HG02642 (cell line): ENCODE measurements around the gene FLNC.

Experiments used
- ATAC-seq: cut with Tn5 transposase; IDR thresholded peaks from one replicate; pipeline ENCODE4 v1.9.1; 2021; ENCODE audit warnings: mild to moderate bottlenecking; ENCODE audit not compliant: unreplicated experiment, poor library complexity

Gene FLNC

DNA sequence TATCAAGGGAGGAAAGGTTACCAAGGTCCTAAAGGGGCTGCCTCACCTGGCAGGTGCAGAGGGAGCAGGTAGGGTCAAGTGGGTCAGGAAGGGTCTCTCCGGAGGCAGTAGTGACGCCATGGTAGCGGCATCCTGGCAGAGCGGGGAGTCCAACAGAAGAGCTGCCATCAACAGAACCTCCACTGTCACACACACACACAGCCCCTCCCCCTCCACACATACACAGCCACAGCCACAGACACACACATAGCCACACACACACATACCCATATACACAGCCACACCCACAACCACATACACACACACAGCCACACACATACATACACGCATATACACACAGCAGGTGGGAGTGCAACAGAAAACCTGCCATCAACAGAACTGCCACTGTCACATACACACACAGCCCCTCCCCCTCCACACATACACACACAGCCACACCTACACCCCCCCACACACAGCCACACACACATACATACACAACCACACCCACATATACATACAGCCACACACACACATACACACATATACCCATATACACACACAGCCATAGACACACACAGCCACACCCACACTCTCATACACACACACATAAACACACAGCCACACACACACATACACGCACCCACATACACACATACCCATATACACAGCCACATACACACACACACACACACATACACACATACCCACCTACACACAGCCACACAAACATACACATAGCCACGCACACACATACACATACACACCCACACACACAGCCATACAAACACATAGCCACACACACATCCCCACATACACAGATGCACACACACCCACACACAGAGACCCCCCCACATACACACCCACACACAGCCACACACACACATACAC is 57.2 kb downstream of the FLNC start:
- ATAC-seq = no peak

DNA sequence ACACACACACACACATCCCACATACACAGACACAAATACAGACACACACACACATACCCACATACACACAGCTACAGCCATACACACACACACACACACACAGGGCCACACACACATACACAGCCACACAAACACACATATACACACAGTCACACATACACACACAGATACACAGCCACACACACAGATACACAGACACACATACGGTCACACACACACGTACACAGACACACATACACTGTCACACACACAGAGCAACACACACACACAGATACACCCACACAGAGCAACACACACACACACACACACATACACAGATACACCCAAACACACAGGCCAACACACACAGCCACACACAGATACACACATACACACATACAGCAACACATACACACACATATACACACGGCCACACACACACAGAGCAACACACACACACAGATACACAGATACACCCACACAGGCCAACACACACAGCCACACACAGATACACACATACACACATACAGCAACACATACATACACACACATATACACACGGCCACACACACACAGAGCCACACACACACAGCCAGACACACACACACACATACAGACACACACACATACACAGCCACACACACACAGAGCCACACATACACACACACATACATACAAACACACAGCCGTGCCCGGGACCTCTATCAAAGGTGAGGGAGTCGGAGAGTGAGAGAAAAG is 58.0 kb downstream of the FLNC start:
- ATAC-seq = no peak

DNA sequence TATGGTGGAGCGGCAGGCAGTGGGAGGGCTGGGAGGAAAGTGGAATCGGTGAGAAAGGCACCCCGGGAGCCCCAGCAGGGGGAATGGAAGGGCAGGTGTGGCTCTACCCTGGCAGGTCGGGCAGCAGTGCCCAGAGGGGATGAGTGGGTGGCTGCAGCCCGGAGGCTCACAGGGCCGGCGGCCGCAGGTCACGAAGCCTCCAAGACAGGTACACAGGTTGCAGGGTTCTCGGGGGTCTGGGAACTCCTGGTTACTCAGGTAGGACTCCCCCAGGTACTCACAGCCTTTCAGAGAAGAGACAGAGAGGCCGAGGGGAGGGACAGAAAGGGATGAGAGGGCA is 58.5 kb downstream of the FLNC start:
- no peak for ATAC-seq

DNA sequence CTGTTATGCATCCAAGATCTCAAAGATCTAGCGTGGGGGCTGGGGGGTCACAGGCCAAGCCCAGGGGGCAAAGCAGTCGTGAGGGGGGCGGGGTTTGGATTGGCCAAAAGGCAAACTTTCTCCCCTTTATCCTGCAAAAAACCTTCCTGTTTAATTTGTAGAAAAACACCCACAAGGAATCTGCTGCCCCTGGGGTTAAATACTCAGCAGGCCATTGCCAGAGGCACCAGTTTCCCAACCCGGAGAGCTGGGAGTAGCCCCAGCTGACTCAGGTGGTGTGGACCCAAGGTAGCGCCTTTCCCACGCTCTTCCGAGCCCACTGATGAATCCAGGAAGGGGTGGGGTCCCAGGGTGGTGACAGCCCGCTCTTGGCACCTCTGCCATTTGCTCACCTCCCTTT is 58.9 kb downstream of the FLNC start:
- no peak for ATAC-seq

DNA sequence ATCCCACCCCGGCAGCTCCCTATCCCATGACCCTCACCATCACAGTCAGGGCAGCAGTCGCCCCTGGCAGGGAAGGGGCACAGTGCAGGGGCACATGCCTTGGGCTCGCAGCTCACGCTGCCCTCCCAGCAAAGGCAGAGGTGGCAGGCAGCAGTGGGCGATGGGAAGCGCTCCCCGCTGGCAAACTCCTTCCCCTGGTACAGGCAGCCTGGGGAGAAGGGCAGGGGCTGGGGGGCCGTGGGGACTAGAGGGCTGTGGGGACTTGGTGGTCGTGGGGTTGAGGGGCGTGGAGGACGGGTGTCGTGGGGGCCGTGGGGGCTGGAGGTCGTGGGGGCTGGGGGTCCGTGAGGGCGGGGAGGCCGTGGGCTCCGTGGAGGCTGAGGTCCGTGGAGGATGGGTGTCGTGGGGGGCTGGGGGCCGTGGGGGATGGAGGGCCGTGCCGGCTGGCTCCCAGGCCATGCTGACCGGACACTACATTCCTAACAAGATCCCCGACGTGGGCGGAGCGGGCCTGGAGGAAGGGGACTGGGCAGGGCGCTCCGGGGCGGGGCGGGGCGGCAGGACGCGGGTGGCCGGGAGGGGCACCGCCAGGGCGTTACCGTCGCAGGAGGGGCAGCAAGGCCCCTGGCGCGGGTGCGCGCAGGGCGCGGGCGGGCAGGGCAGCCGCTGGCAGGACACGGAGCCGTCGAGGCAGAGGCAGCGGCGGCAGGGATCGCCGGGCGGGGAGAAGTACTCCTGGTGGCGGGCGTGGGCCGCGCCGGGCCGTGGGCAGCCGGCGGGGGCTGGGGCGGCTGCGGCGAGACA is 60.3 kb downstream of the FLNC start:
- no peak for ATAC-seq

DNA sequence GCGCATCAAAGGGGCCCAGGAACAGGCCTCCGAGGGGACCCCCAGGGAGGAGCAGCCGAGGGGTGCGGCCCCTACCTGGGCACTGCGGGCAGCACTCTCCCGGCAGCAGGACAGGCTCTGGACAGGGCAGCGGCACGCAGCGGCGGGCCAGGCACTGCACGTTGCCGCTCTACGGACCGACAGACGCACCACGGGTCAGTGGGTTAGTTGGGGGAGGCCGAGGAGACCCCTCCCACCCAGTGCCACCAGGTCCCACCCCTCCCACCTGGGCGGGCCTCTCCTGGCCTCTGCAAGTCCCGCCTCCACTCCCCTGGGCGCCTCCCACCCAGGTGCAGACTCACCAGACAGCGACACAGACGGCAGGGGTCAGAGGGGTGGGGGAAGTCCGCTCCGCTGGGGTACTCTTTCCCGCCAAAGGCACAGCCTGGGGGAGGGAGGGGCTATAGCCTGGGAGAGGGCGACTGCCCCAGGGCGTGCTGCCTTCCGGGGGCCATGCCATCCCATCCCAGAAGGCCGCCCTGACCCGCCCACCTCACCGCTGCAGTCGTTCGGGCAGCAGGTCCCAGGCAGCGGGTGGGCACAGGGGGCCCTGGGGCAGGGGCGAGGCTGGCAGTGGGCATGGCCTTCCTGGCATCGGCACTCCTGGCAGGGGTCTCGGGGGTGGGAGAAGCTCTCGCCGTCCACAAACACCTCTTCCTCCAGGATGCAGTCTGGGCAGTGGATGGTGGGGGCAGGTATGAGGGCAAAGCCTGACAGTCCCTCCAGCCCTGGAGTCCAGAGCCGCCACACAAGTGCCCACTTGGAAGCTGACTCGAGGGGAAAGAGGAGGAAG is 61.1 kb downstream of the FLNC start:
- ATAC-seq = no peak

DNA sequence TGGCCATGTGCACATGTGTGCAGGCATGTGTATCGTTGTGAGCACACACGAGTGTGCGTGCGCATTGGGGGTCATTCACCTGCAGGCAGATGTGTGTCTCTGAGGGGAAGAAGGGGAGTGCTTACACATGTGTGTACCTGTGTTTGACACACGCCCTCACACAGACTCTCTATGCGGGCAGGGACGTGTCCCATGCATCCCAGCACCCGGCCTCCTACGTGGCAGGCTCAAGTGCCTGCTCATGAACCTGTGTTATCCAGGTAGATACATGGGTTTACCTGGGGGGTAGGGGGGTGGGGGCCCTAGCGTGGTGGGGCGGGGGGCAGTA is 61.7 kb downstream of the FLNC start:
- no peak for ATAC-seq

DNA sequence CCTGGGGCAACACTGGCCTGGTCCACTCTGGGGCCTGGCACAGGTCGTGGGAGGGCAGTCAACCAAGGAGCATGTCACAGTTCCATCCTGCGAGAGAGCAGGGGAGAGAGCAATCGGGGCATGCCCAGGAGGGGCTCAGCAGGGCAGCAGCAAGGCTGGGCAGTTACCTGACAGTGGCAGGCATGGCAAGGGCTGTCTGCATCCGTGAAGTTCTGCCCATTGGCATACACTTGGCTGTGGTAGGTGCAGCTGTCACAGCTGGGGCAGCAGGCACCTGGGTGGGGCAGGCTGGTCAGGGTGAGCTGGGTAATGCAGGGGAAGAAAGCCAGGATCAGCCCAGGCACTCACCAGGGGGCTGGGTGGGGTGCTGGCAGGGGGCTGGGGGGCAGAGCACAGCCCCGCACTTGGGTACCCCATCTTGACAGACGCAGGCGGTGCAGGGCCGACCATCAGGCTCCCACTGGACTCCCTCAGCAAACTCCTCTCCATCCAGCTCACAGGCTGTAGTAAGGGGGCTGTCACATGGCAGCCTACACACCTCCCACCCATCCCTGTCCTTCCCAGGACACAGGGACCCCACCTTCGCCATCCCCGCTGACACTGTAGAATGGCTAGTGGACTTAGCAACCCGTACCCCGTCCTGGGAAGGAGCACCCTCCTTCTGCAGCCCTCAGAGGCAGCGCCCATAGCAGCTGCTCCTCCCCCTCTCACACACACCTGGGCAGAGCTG is 62.5 kb downstream of the FLNC start:
- no peak for ATAC-seq

DNA sequence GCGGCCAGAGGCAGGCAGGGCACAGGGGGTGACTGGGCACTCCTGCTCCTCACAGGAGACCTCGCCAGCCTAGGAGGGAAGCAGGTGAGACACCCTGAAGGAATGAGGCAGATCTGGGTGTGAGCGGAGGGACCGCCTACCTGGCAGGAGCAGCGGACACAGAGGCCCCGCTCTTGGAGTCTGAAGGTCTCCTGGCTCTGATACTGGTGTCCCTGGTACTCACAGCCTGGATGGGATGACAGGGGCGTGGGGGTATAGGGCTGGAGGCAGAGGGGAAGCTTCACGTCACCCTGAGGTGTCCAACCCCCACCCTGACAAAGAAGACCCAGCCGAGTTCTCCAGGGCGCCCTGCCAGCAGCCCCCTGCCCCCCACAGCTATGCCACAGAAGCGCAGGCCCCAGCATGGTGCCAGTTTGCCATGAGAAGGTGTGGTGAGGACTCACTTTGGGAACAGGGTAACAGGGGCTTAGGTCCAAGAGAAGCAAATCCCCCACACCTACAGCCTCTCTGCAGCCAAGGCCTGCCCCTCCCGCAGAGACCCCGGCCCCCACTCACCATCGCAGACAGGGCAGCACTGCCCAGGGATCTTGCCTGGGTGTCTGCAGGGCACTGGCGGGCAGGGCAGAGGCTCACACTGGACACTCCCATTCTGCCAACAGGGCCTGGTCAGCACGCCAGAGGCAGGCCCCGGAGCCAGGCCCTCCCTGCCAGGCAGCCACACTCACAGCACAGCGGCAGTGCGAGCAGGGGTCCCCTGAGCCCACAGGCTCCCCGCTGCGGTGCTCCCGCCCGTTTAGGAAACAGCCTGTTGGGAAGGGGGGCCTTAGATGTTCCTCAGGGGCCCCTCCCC is 63.3 kb downstream of the FLNC start:
- no peak for ATAC-seq

DNA sequence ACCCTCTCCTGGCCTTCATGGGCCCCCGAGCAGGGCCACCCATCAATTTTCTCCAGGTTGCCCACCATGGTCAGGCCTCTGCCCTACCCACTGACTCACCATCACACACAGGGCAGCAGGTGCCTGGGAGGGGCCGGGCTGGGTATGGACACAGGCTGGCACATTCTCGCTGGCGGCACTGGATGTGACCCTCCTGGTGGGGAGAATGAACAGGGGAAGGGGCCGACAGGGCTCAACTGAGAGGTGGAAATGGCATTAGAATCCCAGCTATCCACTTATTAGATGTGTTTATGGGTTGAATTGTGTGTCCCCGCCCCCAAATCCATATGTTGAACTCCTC is 63.9 kb downstream of the FLNC start:
- no peak for ATAC-seq

DNA sequence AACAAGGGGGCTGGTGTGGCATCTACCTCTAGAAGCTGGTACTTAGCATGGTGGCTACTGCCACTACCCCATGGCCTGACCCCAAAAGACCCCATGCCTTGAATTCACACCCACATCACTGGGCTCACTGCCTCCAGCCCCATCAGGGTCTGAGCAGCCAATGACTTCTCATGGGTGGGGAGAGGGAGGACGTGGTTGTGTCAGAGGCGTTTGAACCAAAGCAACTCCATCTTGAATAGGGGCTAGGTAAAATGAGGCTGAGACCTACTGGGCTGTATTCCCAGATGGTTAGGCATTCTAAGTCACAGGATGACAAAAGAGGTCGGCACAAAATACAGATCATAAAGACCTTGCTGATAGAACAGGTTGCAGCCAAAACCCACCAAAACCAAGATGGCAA is 65.1 kb downstream of the FLNC start:
- no peak for ATAC-seq

DNA sequence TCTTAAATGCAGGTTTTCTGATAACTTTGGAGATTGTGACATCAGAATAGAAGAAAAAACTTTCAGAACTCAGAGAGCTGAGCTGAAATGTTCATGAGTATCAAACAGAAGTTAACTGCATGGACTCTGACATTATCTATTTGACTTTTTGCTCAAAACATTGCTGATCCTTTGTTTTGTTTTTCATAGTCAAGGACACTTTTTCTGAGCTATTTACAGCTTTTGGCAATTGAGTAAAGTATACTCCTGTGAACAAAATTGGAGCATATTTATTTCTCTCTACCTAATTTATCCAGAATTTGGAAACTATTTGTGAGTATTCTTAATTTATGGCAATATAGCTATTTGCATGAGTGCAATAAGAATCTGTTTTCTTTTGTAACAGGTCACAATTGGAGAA is 69.2 kb downstream of the FLNC start:
- no peak for ATAC-seq

DNA sequence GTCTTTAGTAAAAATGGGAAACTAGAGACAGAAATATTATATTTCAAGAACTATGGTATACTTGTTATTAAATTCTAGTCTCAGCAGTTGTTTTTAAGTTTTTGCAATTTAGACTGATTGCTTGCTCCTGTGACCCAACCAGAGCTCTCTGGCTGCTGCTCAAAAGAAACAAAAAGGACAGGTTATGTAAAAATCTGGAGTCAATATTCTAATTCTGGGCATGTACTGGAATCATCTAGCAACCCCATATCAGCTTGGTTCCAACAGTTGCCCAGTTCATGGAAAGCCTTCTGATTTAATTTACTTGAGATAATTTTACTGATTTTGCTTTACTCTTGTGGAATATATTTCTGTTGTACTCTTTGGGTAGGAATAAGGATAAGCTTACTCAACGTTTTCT is 70.0 kb downstream of the FLNC start:
- no peak for ATAC-seq

DNA sequence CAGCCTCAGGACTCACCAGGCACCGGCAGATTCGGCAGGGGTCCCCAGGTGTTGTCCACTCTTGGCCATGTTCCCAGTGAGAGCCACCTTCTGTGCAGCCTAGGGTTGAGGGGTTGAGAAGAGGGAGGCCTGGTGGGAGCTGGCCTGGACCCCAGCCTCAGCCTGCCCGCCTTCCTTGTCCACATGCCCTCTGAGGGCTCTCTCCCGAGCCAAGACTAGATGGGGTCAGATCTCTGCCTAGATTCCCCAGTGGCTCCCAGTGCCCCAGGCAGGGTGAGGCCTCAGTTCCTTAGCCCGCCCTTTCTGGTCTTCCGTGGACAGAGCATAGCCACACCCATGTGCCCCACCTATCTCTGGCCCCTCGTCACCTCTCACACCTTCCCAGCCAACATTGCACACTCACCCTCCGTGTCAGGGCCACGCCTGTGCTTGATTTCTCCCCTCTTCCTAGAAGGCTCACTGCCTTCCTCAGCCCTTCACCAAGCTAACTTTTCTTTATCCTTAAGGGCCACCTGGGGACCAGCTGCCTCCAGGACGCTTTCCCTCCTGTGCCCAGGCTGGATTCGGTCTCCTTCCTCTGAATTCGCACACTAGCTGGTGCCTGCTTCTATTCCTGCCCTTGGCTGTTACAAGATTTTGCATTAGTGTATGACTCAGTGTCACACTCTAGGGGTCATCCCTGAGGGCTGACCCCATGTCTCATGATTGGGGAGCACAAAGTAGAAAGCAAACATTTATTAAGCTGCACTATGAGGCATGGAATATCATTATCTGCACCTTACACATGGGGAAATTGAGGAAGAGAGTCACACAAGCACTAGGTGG is 72.8 kb downstream of the FLNC start:
- no peak for ATAC-seq

DNA sequence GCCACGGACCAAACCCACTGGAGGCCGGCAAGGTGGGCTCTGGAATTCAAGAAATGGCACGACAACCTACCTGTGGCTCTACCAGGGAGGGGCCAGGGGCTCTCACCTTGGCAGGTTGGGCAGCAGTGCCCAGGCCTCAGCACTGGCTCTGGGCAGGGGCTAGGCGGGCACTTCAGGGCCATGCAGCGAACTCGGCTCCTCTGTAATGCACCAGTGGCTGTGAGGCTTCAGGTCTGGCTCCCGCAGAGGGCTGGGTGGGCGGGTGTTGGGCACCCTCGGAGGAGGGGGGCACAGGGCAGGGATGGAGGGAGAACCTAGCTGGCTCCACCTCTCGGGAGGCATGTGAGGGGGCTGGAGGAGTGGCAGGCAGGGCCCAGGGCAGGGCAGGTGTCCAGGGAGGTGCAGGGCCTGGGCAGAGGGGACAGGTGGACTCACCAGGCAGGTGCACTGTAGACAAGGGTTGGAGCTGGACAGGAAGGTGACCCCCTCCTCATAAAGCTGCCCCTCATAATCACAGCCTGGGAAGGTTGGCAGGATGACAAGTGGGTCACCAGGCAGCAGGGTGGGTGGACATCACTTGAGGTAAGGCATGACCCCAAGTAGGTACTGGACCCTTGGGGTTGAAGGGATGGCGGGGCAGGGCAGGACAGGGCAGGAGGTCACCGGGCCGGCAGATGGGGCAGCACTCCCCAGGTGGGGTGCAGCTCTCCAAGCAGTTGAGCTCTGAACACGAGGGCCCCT is 73.6 kb downstream of the FLNC start:
- no peak for ATAC-seq

DNA sequence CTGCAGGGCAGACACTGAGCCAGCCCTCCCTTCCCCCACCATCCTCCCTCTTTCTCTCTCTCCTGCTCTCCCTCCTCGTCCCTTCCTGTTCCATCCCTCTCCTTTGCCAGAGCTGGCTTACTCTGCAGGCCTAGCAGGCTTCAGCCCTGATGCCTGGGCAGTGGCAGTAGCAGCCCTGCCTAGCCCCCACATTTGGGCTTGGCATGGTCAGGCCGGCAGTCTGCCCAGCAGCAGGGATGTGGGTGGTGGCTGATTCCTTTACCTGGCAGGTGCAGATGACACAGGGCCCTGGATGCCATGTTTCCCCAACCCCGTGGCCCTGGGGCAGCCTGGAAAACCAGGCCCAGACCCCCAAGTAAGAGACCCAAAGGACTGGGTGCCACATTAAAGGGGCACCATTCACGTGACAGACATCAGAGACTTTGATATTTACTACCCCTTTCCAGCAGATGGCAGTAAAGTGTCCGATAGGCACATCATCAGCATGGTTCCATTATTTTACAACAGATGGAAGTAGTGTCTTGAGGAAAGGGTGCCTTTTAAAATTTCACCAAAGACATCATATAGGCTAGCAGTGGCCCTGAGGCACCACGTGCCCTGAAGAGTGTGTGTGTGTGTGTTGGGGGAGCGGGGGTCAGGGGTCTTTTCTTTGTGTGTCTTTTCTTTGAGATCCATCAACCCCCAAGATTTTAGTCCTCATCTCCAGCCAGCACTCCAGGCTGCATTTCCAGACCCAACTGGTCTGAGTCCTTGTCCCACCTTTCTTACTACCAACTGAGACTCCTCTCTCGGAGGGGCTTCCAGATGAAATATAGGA is 74.4 kb downstream of the FLNC start:
- ATAC-seq = peak; percentile 52
